Caco-2 (cell line): Measurements from ENCODE around the gene ARF1. TPM values are rescaled to one million over a fixed set of nuclear protein-coding genes. Genes with fewer than 3 reads are reported as not detected.

Experiments used
- BruUV-seq: library from RNA; stranded (reverse); fragments of 400-500 nt; replicated peaks from 2 replicates; lab custom pipeline; 2021; lab: Mats Ljungman, UMichigan
- CTCF ChIA-PET: fragments of 300-600 bp; sonication (Branson Sonifier 250); formaldehyde crosslinking; loops from one replicate; lab custom pipeline; 2022; ENCODE audit warnings: antibody characterized with exemption; lab: Charles Lee
- POLR2A ChIA-PET: fragments of 300-600 bp; sonication (Branson Sonifier 250); formaldehyde crosslinking; loops from one replicate; lab custom pipeline; 2022; ENCODE audit warnings: antibody characterized with exemption; lab: Charles Lee
- DNase-seq, 2 experiments: peaks; one replicate each; pipeline versions ENCODE4 v3.0.0 to v3.0.0-alpha.2; 2020 to 2022
- H3K27me3 ChIP-seq: replicated peaks from 2 replicates; pipeline ENCODE4 v1.6.0; 2011; ENCODE audit warnings: low read length; ENCODE audit not compliant: control insufficient read depth, insufficient read depth
- H3K36me3 ChIP-seq: 2 replicates; pipeline ENCODE4 v1.5.1; 2011; ENCODE audit warnings: low read length; ENCODE audit not compliant: control insufficient read depth, insufficient read depth
- H3K4me1 ChIP-seq: fragments of 250-450 bp; sonication (Bioruptor Pico); 2 replicates; pipeline ENCODE4 v1.5.1; 2020; ENCODE audit warnings: mild to moderate bottlenecking
- H3K4me3 ChIP-seq: 2 replicates; pipeline ENCODE4 v1.5.1; 2011; ENCODE audit warnings: low read depth, mild to moderate bottlenecking, control low read depth, low read length
- H3K9me3 ChIP-seq: fragments of 250-450 bp; sonication (Bioruptor Pico); 2 replicates; pipeline ENCODE4 v1.5.1; 2020; ENCODE audit warnings: mild to moderate bottlenecking, moderate library complexity
- H3K27ac Mint-ChIP-seq: one replicate; pipeline ENCODE4 v1.8.0; 2022; ENCODE audit warnings: mixed read lengths; ENCODE audit not compliant: unreplicated experiment
- H3K27me3 Mint-ChIP-seq: one replicate; pipeline ENCODE4 v1.8.0; 2022; ENCODE audit warnings: mixed read lengths; ENCODE audit not compliant: insufficient read depth, unreplicated experiment
- H3K36me3 Mint-ChIP-seq: one replicate; pipeline ENCODE4 v1.8.0; 2022; ENCODE audit warnings: mild to moderate bottlenecking, mixed read lengths; ENCODE audit not compliant: insufficient read depth, unreplicated experiment
- H3K4me1 Mint-ChIP-seq: one replicate; pipeline ENCODE4 v1.8.0; 2022; ENCODE audit warnings: low read depth, mixed read lengths; ENCODE audit not compliant: unreplicated experiment
- H3K4me3 Mint-ChIP-seq: one replicate; pipeline ENCODE4 v1.8.0; 2022; ENCODE audit warnings: mild to moderate bottlenecking, moderate library complexity, mixed read lengths; ENCODE audit not compliant: unreplicated experiment
- H3K9me3 Mint-ChIP-seq: one replicate; pipeline ENCODE4 v1.8.0; 2022; ENCODE audit warnings: mixed read lengths; ENCODE audit not compliant: unreplicated experiment
- CTCF ChIP-seq, 2 experiments: fragments of 200-600 bp in 1 of 2; IDR thresholded peaks; 1 replicate in 1 of 2; 2 replicates in 1 of 2; pipeline versions ENCODE4 v1.5.1 to v1.8.0; 2011 to 2022; ENCODE audit warnings: antibody characterized with exemption in 1 of 2, control low read depth in 1 of 2, inconsistent platforms in 1 of 2, low read depth in 1 of 2, low read length in 1 of 2, mild to moderate bottlenecking in 1 of 2, moderate library complexity in 1 of 2; ENCODE audit not compliant: insufficient read depth in 1 of 2, severe bottlenecking in 1 of 2, unreplicated experiment in 1 of 2
- intact Hi-C: fragments of 100-400 bp; cut with micrococcal nuclease; formaldehyde crosslinking; loops from one replicate; pipeline ENCODE4 v1.10.0; 2022; ENCODE audit not compliant: unreplicated experiment
- total RNA-seq: library from RNA; stranded (reverse); gene quantifications from 2 replicates; pipeline ENCODE4 v1.2.3, GENCODE V29; 2022

ARF1 gene
- total RNA-seq, 1 experiment from 2014 or later: 378 TPM

- intact Hi-C loops: loop anchor here (1.0 to 2.0 kb wide), 3 partner anchors 25 to 58 kb away; partner anchors contain the start of genes ARF1 and IBA57
- ChIA-PET CTCF (interaction anchor here (1.5 to 2.3 kb wide), 2 partner anchors 10 to 25 kb away, joined by 4 to 10 read pairs; partner anchors contain the start of gene IBA57), POLR2A (interaction anchor here (1.1 to 1.4 kb wide), 3 partner anchors 10 to 31 kb away, joined by 4 to 9 read pairs (median 8); partner anchors contain the start of gene IBA57)
- no peak for DNase-seq
- H3K36me3 Mint-ChIP-seq: peaks cover 21% of the 10 kb centered on the region
- BruUV-seq: no TSS peak
- peak overlapping the region; percentile 90 for H3K4me3 ChIP-seq
- H3K4me3 Mint-ChIP-seq: peak overlapping the region; percentile 85
- no peaks in the 10 kb centered on the region for H3K27me3 Mint-ChIP-seq
- TF ChIP-seq CTCF (IDR thresholded peaks at IDR 0.05; ENCODE audit: insufficient read depth in 1 of 2, low read depth in 1 of 2, low read length in 1 of 2, severe bottlenecking in 1 of 2, unreplicated experiment in 1 of 2): no peak
- no peaks in the 10 kb centered on the region for H3K27me3 ChIP-seq
- peak overlapping the region; percentile 91 for H3K27ac Mint-ChIP-seq
- no peaks in the 10 kb centered on the region for H3K9me3 ChIP-seq
- H3K4me1 Mint-ChIP-seq: no peaks in the 10 kb centered on the region
- H3K9me3 Mint-ChIP-seq: no peaks in the 10 kb centered on the region
- peaks cover 5% of the 10 kb centered on the region for H3K4me1 ChIP-seq
- H3K36me3 ChIP-seq: peaks cover 1% of the 10 kb centered on the region; the same call in 1 of the 2 replicates
Observed at GRCh38 chr1:228140724-228141225, 58.3 kb downstream of the ARF1 start.

GRCh38 chr1:228141226-228142044, 58.9 kb downstream of the ARF1 start:
- no TSS peak for BruUV-seq
- Histone ChIP-seq H3K4me1 (peaks cover 5% of the 10 kb centered on the region), H3K4me3 (peak overlapping the region; percentile 90), H3K27me3 (no peaks in the 10 kb centered on the region), H3K36me3 (peaks cover 1% of the 10 kb centered on the region; the same call in 1 of the 2 replicates), H3K9me3 (no peaks in the 10 kb centered on the region)
- Mint-ChIP-seq H3K9me3 (no peaks in the 10 kb centered on the region), H3K27me3 (no peaks in the 10 kb centered on the region), H3K27ac (peak overlapping the region; percentile 91), H3K4me1 (no peaks in the 10 kb centered on the region), H3K36me3 (peaks cover 21% of the 10 kb centered on the region), H3K4me3 (peak overlapping the region; percentile 85)
- ChIA-PET POLR2A (interaction anchor here (1.4 kb wide), 1 partner anchor 31 kb away, joined by 8 read pairs; no protein-coding TSS in a partner anchor), CTCF (no interaction called here)
- no peak for TF ChIP-seq CTCF (IDR thresholded peaks at IDR 0.05; ENCODE audit: insufficient read depth in 1 of 2, low read depth in 1 of 2, low read length in 1 of 2, severe bottlenecking in 1 of 2, unreplicated experiment in 1 of 2)
- DNase-seq: no peak
- intact Hi-C loops: loop anchor here (2.0 kb wide), 1 partner anchor 59 kb away; the partner anchor contains the start of gene ARF1

GRCh38 chr1:228142155-228142691, 59.7 kb downstream of the ARF1 start:
- BruUV-seq: no TSS peak
- Histone ChIP-seq H3K27me3 (no peaks in the 10 kb centered on the region), H3K4me1 (peaks cover 5% of the 10 kb centered on the region), H3K4me3 (no peak overlapping the region), H3K9me3 (no peaks in the 10 kb centered on the region), H3K36me3 (peaks cover 2% of the 10 kb centered on the region)
- no peaks in the 10 kb centered on the region for H3K9me3 Mint-ChIP-seq
- peaks cover 21% of the 10 kb centered on the region for H3K36me3 Mint-ChIP-seq
- H3K27ac Mint-ChIP-seq: no peak overlapping the region
- H3K4me1 Mint-ChIP-seq: no peaks in the 10 kb centered on the region
- DNase-seq: no peak
- intact Hi-C loops: no loop called here
- H3K4me3 Mint-ChIP-seq: no peak overlapping the region
- ChIA-PET POLR2A (no interaction called here), CTCF (no interaction called here)
- TF ChIP-seq CTCF (IDR thresholded peaks at IDR 0.05; ENCODE audit: insufficient read depth in 1 of 2, low read depth in 1 of 2, low read length in 1 of 2, severe bottlenecking in 1 of 2, unreplicated experiment in 1 of 2): no peak
- H3K27me3 Mint-ChIP-seq: no peaks in the 10 kb centered on the region
